Measurements from ENCODE around the gene DAZ3.
"Not testable (repeated sequence)": the region's sequence is repeated elsewhere in the genome, so short reads cannot be mapped to it uniquely, and the experiment has no call there.

The DAZ3 gene, protein sequence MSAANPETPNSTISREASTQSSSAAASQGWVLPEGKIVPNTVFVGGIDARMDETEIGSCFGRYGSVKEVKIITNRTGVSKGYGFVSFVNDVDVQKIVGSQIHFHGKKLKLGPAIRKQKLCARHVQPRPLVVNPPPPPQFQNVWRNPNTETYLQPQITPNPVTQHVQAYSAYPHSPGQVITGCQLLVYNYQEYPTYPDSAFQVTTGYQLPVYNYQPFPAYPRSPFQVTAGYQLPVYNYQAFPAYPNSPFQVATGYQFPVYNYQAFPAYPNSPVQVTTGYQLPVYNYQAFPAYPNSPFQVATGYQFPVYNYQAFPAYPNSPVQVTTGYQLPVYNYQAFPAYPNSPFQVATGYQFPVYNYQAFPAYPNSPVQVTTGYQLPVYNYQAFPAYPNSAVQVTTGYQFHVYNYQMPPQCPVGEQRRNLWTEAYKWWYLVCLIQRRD

DNA sequence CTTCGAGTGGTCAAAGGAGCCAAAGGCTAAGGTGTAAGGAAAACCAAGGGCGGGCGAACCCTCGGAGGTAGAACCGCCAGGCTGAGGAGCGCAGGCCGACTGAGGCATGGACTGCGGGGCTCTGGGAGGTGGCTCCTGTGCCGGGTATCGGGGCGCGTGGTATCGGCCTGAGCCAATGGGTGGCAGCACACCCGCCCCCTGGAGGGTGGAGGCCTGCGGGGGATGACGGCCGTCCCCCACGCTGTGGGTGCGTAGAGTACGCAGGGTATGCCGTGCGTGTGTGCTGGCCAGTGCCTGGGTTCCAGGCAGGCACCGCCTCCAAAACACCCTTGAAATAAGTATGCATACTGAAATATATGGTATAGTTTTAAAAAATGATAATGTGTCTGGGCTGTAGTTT, at the start of gene DAZ3:
Gene DAZ3, minus strand, starts transcription at position 101 of the 400 bp plus-strand sequence. CDS start 208 bp downstream, outside the sequence.
- not testable (repeated sequence) for H3K4me3 ChIP-seq (ENCODE audit: low read length); H3K36me3 ChIP-seq (ENCODE audit: control insufficient read depth, insufficient read depth, low read length, severe bottlenecking); H3K4me1 ChIP-seq (ENCODE audit: control insufficient read depth, insufficient read depth, low read length); H3K9me3 ChIP-seq (ENCODE audit: control insufficient read depth, low read length); H3K9ac ChIP-seq (ENCODE audit: low read length); DNase-seq (ENCODE audit: low read depth); H3K27me3 ChIP-seq (replicated peaks; ENCODE audit: control insufficient read depth, insufficient read depth, low read length)

DNA sequence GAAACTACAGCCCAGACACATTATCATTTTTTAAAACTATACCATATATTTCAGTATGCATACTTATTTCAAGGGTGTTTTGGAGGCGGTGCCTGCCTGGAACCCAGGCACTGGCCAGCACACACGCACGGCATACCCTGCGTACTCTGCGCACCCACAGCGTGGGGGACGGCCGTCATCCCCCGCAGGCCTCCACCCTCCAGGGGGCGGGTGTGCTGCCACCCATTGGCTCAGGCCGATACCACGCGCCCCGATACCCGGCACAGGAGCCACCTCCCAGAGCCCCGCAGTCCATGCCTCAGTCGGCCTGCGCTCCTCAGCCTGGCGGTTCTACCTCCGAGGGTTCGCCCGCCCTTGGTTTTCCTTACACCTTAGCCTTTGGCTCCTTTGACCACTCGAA, 20.4 kb upstream of the DAZ3 start, which contains the start of gene DAZ4:
Gene DAZ4, plus strand, starts transcription at position 301 of the 400 bp plus-strand sequence. CDS start 208 bp downstream, outside the sequence.
- H3K27me3 ChIP-seq (replicated peaks; ENCODE audit: control insufficient read depth, insufficient read depth, low read length); H3K36me3 ChIP-seq (ENCODE audit: control insufficient read depth, insufficient read depth, low read length, severe bottlenecking); H3K4me3 ChIP-seq (ENCODE audit: low read length); H3K4me1 ChIP-seq (ENCODE audit: control insufficient read depth, insufficient read depth, low read length); DNase-seq (ENCODE audit: low read depth); H3K9ac ChIP-seq (ENCODE audit: low read length); H3K9me3 ChIP-seq (ENCODE audit: control insufficient read depth, low read length): not testable (repeated sequence)

DNA sequence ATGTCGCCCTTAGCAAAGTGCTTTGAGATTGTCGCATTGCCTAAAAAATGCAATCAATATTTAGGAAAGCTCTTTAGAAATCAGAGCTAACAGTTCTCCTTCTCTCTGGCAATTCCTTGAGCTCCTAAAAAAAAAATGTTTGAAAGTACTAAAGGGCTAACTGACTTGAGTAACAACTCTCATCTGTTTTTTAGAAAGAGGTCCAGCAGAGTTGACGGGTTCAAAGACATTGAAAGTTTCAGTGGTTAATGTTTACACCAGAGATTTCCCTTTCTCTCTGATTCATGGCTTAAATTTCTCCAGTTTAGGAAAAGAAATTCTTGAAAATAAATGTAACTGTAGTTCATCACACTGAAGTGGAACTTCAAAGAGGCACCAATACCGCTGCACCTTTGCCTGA, 11.9 kb upstream of the DAZ3 start:
- not testable (repeated sequence) for H3K4me3 ChIP-seq (ENCODE audit: low read length); H3K4me1 ChIP-seq (ENCODE audit: control insufficient read depth, insufficient read depth, low read length); H3K9me3 ChIP-seq (ENCODE audit: control insufficient read depth, low read length); H3K27me3 ChIP-seq (replicated peaks; ENCODE audit: control insufficient read depth, insufficient read depth, low read length); H3K36me3 ChIP-seq (ENCODE audit: control insufficient read depth, insufficient read depth, low read length, severe bottlenecking); H3K9ac ChIP-seq (ENCODE audit: low read length); DNase-seq (ENCODE audit: low read depth)

DNA sequence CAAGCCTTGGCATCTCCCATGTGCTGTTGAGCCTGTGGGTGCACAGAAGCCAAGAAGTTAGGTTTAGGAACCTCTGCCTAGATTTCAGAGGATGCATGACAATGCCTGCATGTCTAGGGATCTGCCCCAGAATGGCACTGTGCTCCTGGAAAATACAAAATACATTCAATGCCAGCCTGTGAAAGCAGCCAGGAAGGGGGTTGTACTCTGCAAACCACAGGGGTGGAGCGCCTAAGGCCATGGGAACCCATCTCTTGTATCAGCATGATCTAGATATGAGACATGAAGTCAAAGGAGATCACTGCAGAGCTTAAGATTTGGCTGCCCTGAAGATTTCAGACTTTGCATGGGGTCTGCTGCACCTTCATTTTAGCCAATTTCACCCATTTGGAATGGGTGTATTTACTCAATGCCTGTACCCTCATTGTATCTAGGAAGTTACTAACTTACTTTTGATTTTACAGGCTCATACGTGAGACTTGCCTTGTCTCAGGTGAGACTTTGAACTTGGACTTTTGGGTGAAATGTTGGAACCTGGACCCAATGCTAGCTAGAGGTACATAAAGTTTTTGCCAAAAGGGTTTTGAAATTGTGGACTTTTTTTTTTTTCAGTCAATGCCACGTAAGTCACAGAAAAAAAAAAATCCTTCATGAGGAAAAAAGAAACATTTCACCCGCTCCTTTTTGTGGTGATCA, 11.1 kb upstream of the DAZ3 start:
- H3K4me3 ChIP-seq (ENCODE audit: low read length); H3K4me1 ChIP-seq (ENCODE audit: control insufficient read depth, insufficient read depth, low read length); H3K27me3 ChIP-seq (replicated peaks; ENCODE audit: control insufficient read depth, insufficient read depth, low read length); H3K9me3 ChIP-seq (ENCODE audit: control insufficient read depth, low read length); DNase-seq (ENCODE audit: low read depth); H3K9ac ChIP-seq (ENCODE audit: low read length); H3K36me3 ChIP-seq (ENCODE audit: control insufficient read depth, insufficient read depth, low read length, severe bottlenecking): not testable (repeated sequence)

DNA sequence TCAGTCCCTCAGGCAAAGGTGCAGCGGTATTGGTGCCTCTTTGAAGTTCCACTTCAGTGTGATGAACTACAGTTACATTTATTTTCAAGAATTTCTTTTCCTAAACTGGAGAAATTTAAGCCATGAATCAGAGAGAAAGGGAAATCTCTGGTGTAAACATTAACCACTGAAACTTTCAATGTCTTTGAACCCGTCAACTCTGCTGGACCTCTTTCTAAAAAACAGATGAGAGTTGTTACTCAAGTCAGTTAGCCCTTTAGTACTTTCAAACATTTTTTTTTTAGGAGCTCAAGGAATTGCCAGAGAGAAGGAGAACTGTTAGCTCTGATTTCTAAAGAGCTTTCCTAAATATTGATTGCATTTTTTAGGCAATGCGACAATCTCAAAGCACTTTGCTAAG, 8.6 kb upstream of the DAZ3 start:
- not testable (repeated sequence) for H3K36me3 ChIP-seq (ENCODE audit: control insufficient read depth, insufficient read depth, low read length, severe bottlenecking); H3K4me1 ChIP-seq (ENCODE audit: control insufficient read depth, insufficient read depth, low read length); H3K27me3 ChIP-seq (replicated peaks; ENCODE audit: control insufficient read depth, insufficient read depth, low read length); H3K9me3 ChIP-seq (ENCODE audit: control insufficient read depth, low read length); H3K9ac ChIP-seq (ENCODE audit: low read length); H3K4me3 ChIP-seq (ENCODE audit: low read length); DNase-seq (ENCODE audit: low read depth)

Measured in adipocyte (in vitro differentiated cells).